Testis (tissue), 2 donors: ENCODE data around the gene PCNT.

Source experiments
- POLR2A ChIP-seq: fragments of 450-650 bp; IDR thresholded peaks from one replicate; pipeline ENCODE4 v1.6.1; 2017; ENCODE audit warnings: antibody characterized with exemption, mild to moderate bottlenecking, moderate library complexity
- TF ChIP-seq, protein P1 (sequence below), 3 experiments: fragments of 450-650 bp in 2 of 3; fragments of 200-600 bp in 1 of 3; sonication (generic) in 1 of 3; IDR thresholded peaks; one replicate each; pipeline ENCODE4 v1.5.1; 2016 to 2019; ENCODE audit warnings: antibody characterized with exemption in 3 of 3, mild to moderate bottlenecking in 2 of 3, moderate library complexity in 1 of 3

DNA sequence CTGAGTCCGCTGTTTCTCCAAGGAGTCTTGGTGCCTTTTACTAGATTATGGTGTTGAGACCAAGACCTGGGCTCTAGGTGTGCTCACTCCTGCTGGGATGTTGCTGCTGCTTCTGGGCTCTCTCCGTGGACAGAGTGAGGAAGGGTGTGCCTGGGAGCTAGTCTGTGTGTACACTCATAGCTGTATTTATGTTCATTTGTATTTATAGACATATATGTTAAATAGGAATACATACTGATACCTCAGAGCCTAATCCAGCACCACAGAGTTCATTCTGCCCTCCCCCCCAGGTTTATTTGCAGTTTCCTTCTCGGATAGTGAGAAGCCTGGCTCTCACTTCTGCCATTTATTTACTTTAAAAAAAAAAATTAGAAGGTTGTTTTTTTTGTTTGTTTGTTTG lies 12.6 kb downstream of the PCNT start:
- TF ChIP-seq, protein P1, sequence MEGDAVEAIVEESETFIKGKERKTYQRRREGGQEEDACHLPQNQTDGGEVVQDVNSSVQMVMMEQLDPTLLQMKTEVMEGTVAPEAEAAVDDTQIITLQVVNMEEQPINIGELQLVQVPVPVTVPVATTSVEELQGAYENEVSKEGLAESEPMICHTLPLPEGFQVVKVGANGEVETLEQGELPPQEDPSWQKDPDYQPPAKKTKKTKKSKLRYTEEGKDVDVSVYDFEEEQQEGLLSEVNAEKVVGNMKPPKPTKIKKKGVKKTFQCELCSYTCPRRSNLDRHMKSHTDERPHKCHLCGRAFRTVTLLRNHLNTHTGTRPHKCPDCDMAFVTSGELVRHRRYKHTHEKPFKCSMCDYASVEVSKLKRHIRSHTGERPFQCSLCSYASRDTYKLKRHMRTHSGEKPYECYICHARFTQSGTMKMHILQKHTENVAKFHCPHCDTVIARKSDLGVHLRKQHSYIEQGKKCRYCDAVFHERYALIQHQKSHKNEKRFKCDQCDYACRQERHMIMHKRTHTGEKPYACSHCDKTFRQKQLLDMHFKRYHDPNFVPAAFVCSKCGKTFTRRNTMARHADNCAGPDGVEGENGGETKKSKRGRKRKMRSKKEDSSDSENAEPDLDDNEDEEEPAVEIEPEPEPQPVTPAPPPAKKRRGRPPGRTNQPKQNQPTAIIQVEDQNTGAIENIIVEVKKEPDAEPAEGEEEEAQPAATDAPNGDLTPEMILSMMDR (IDR thresholded peaks at IDR 0.05): no peak
- no peak for TF ChIP-seq POLR2A
